SIG-M5 treated with dmso at 0.1 percent for 504 hours (cell line): ENCODE data around the gene RPL23.
"Not testable (repeated sequence)": the region's sequence is repeated elsewhere in the genome, so short reads cannot be mapped to it uniquely, and the experiment has no call there.

Source experiments
- DNase-seq: peaks from one replicate; lab custom pipeline; 2025; ENCODE audit not compliant: unreplicated experiment; lab: John Stamatoyannopoulos, UW

The RPL23 gene

GRCh38 chr17:38868817-38869525 lies 15.4 kb upstream of the RPL23 start:
- DNase-seq: peak; percentile 86

GRCh38 chr17:38867968-38868816 lies 14.7 kb upstream of the RPL23 start:
- peak; percentile 51 for DNase-seq

GRCh38 chr17:38867179-38867967 lies 13.9 kb upstream of the RPL23 start:
- peak; percentile 77 for DNase-seq

GRCh38 chr17:38864636-38865398 lies 11.3 kb upstream of the RPL23 start:
- DNase-seq: peak; percentile 23

- DNase-seq: no peak
Measured at GRCh38 chr17:38861399-38861843, 7.9 kb upstream of the RPL23 start.

GRCh38 chr17:38857271-38857670 lies 3.8 kb upstream of the RPL23 start:
- no peak for DNase-seq

GRCh38 chr17:38855101-38855714 lies 1.7 kb upstream of the RPL23 start:
- DNase-seq: not testable (repeated sequence)

GRCh38 chr17:38852771-38853291 lies 690 bp downstream of the RPL23 start:
- DNase-seq: no peak

GRCh38 chr17:38851434-38851833 lies 2.1 kb downstream of the RPL23 start:
- peak; percentile 23 for DNase-seq

GRCh38 chr17:38850374-38850773 lies 3.1 kb downstream of the RPL23 start:
- DNase-seq: no peak

GRCh38 chr17:38848939-38849605 lies 4.4 kb downstream of the RPL23 start:
- DNase-seq: no peak

GRCh38 chr17:38848557-38848891 lies 5.0 kb downstream of the RPL23 start:
- DNase-seq: no peak

- DNase-seq: no peak
Measured at GRCh38 chr17:38844261-38844757, 9.2 kb downstream of the RPL23 start.

GRCh38 chr17:38825762-38826247 lies 27.7 kb downstream of the RPL23 start:
- DNase-seq: no peak

- peak; percentile 93 for DNase-seq
Measured at GRCh38 chr17:38824899-38825761, 28.4 kb downstream of the RPL23 start, which contains the start of gene CWC25. Gene CWC25 (minus strand): TSS chr17:38825321. CDS start chr17:38825183, 138 bp downstream.

GRCh38 chr17:38815576-38816193 lies 37.8 kb downstream of the RPL23 start:
- DNase-seq: peak; percentile 22

- DNase-seq: no peak
Measured at GRCh38 chr17:38809828-38810227, 43.7 kb downstream of the RPL23 start.
